GM21576 (cell line): ENCODE data around the gene KCNJ1.

Source experiments
- ATAC-seq: cut with Tn5 transposase; IDR thresholded peaks from one replicate; pipeline ENCODE4 v1.9.1; 2021; ENCODE audit warnings: mild to moderate bottlenecking, moderate library complexity; ENCODE audit not compliant: unreplicated experiment

KCNJ1 gene

GRCh38 chr11:128884703-128885338 is 17.7 kb upstream of the KCNJ1 start:
- ATAC-seq: peak; percentile 90

GRCh38 chr11:128884054-128884453 is 17.0 kb upstream of the KCNJ1 start:
- ATAC-seq: no peak

GRCh38 chr11:128882451-128882850 is 15.4 kb upstream of the KCNJ1 start:
- ATAC-seq: no peak

- ATAC-seq: no peak
These were observed 14.1 kb upstream of the KCNJ1 start for GRCh38 chr11:128881221-128881620.

DNA sequence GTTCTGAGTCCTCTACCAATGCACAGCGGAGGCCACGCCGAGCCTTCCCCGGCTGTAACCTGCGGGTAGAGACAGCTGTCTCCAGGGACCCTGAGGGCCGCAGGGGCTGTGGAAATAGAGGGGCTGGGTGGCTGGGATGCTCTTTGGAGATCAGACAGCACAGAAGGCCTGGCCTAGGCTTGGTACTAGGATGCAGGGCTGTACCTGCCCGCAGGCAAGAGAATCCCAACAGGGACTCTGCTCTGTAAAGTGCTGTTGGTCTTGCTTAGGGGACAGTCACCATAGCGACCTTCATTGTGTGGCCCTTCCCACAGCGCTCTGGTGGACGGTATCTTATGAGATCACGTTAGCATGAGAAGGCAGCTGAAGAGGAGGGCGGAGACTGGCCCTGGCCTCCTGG is 12.7 kb upstream of the KCNJ1 start:
- no peak for ATAC-seq

GRCh38 chr11:128878455-128878854 is 11.4 kb upstream of the KCNJ1 start:
- no peak for ATAC-seq

GRCh38 chr11:128877726-128878125 is 10.6 kb upstream of the KCNJ1 start:
- ATAC-seq: no peak

- ATAC-seq: no peak
These were observed 9.1 kb upstream of the KCNJ1 start for GRCh38 chr11:128876133-128876650.

DNA sequence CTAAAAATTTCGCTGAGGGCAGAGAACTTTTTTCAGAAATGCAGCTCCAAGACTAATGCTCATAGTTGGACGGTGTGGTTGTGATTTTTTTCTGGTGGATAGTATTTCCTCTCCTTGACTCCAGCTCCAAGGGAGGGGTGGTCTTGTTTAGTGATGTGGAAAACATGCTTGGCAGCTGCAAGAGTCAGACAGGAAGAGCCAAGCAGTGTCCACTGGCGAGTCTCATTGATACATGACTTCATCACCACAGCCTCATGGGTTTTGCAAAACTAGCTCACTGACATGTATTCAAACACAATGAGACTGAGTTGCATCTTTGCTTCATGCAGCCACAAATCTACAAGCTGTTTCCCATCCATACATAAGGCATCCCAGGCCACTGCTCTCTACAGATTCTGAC is 7.3 kb upstream of the KCNJ1 start:
- no peak for ATAC-seq

- no peak for ATAC-seq
These were observed 5.5 kb upstream of the KCNJ1 start for GRCh38 chr11:128872594-128872993.

GRCh38 chr11:128872094-128872493 is 5.0 kb upstream of the KCNJ1 start:
- ATAC-seq: no peak

DNA sequence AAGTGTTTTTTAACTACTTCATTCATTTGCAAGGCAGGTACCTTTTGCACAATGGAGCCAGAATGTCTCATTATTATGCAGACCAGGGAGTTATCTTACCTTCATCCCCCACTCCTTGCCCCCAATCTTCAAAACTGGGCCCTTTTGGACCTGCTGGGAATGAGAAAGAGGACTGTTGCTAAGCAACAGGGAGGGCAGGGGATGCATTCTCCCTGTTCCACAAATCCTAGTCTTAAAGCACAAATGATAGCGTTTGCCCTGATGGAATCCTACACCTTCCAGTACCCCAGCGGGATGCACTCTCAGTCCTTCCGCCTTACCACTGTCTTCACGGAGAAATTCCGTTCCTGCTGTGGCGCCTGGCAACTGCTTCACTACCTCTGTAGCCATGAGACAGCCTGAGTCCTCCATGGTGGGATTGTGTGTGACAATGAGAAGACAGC is 4.1 kb upstream of the KCNJ1 start:
- ATAC-seq: no peak

GRCh38 chr11:128868841-128869671 is 2.0 kb upstream of the KCNJ1 start:
- ATAC-seq: no peak

DNA sequence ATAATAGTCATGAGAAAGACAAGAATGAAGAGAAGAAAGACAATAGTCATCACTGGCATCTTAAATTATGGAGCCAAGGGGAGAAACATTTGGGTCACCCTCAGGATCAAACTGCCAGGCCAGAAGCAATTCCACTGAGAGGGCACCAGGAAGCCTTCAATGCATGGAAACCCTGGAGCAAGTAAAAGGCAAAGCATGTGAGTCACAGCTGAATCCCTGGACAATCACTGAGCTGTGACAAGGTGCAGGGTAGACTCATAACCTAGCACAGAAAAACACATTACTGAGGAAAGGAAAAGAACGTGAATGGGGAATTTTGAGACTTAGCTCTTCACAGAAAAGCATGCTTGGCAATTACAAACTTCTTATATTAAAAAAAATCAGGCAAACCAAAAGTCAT is 1.6 kb downstream of the KCNJ1 start:
- ATAC-seq: no peak

DNA sequence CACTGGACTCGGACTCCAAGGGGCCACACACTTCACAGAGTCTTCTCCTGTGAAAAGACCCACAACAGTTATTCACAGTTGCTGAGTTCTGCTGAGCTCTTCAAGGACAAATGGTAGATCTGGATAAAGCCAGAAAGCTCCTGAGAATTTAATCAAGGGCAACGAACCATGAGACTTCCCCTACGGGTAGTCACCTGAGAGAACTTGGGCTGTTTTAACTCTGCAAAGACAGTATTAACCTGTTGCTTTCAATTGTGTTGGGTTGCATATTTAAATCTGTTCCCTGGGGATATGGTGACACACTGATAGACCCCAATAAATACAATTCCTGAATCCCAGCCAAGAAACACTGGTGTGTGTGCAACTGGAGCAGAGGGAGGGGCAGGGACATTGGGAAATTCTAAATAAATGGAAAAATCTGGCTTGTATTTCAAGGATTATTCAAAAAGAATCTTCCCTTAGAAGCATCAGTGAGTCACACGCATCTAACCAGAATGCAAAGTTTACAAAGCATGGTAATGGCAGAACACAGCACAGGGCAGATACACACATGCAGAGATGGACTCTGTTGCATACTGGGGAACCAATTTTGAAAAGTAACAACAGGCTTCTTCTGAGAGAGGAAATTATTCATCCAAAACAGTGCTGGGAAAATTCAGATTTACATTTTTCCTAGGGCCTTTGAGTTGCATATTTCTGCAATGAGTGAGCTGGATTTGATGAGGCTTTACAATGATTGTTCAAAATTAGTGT is 4.0 kb downstream of the KCNJ1 start:
- ATAC-seq: no peak

GRCh38 chr11:128862406-128862805 is 4.7 kb downstream of the KCNJ1 start:
- no peak for ATAC-seq

- no peak for ATAC-seq
These were observed 6.3 kb downstream of the KCNJ1 start for GRCh38 chr11:128860571-128861361.

- peak; percentile 91 for ATAC-seq
These were observed 7.3 kb downstream of the KCNJ1 start for GRCh38 chr11:128859563-128860441.

DNA sequence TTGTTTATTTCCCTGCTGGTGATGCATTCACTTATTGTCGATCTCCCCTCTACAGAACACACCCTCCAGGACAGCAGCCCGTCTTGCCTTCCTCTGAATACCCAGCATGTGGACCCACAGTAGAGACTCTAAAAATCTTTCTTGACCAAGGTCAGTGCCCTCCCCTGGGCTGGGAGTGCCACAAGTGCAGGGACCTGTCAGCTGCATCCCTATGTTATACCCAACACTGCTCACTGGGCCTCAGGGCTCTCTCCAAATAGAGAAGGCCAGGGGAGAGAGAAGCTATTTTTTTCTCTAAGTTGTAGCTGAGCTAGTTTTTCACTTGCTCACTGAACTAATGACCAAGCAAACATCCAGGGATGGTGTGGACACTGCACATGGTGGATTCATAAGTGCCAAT is 9.8 kb downstream of the KCNJ1 start:
- ATAC-seq: no peak

- ATAC-seq: no peak
These were observed 10.9 kb downstream of the KCNJ1 start for GRCh38 chr11:128856241-128856640.
